AG04450 (cell line): Measurements from ENCODE around the gene S100A2. TPM values are rescaled to one million over a fixed set of nuclear protein-coding genes. Genes with fewer than 3 reads are reported as not detected.
A peak's percentile ranks its signal among the peaks of the same experiment; 100 is the strongest.

Experiments used
- CTCF ChIA-PET: fragments of 300-600, 350-600 bp; formaldehyde crosslinking; extraction: SDS; loops from one replicate; lab custom pipeline; 2022; ENCODE audit warnings: antibody characterized with exemption, inconsistent platforms; lab: Charles Lee
- POLR2A ChIA-PET: fragments of 350-600 bp; formaldehyde crosslinking; extraction: SDS; loops from one replicate; lab custom pipeline; 2021; ENCODE audit warnings: antibody characterized with exemption, inconsistent platforms; lab: Yijun Ruan, JAX
- DNase-seq: peaks from one replicate; pipeline ENCODE4 v3.0.0-alpha.2; 2011; ENCODE audit warnings: low read depth, low spot score
- H3K27ac ChIP-seq: one replicate; pipeline ENCODE4 v1.5.1; 2012; ENCODE audit warnings: low read depth, low read length, control low read depth
- H3K27me3 ChIP-seq: one replicate; pipeline ENCODE4 v1.6.0; 2012; ENCODE audit warnings: low read length; ENCODE audit not compliant: control insufficient read depth, insufficient read depth
- H3K4me3 ChIP-seq: 2 replicates; pipeline ENCODE4 v1.5.1; 2011; ENCODE audit warnings: mild to moderate bottlenecking, low read depth, low read length, control low read depth
- H3K9me3 ChIP-seq: 2 replicates; pipeline ENCODE4 v1.5.1; 2012; ENCODE audit warnings: low read length; ENCODE audit not compliant: control insufficient read depth, insufficient read depth
- CTCF ChIP-seq: IDR thresholded peaks from 2 replicates; pipeline ENCODE4 v1.5.1; 2011; ENCODE audit warnings: low read depth, low read length, control low read depth, inconsistent platforms
- polyA plus RNA-seq: library from polyadenylated mRNA; depleted of rRNA; stranded (reverse); fragments of >200 nt; gene quantifications from 2 replicates; pipeline ENCODE4 v1.2.3, GENCODE V29; 2011

S100A2 gene
- polyA plus RNA-seq, 1 experiment = 5.2 TPM

- ChIA-PET CTCF (interaction anchor here (1.0 to 4.1 kb wide), 15 partner anchors 16 to 182 kb away, joined by 3 to 34 read pairs (median 8); partner anchors contain the start of genes CHTOP, S100A13, S100A16 and S100A2), POLR2A (interaction anchor here (0.6 to 5.2 kb wide), 10 partner anchors 11 to 100 kb away, joined by 3 to 76 read pairs (median 8); partner anchors contain the start of genes CHTOP, S100A1, S100A13 and S100A2)
- DNase-seq = no peak
- no peak for TF ChIP-seq CTCF
- H3K27ac ChIP-seq = peak overlapping the region; percentile 96
- H3K9me3 ChIP-seq = no peaks in the 10 kb centered on the region; the same call in 1 of the 2 replicates
- peak overlapping the region; percentile 98 for H3K4me3 ChIP-seq
- no peaks in the 10 kb centered on the region for H3K27me3 ChIP-seq
These were observed 31.3 kb downstream of the S100A2 start for GRCh38 chr1:153534226-153534924.

- POLR2A ChIA-PET = interaction anchor here (1.3 to 5.2 kb wide), 7 partner anchors 12 to 94 kb away, joined by 4 to 76 read pairs (median 12); partner anchors contain the start of genes S100A13, S100A2 and S100A4
- no peaks in the 10 kb centered on the region; the same call in 1 of the 2 replicates for H3K9me3 ChIP-seq
- peak overlapping the region; percentile 98 for H3K4me3 ChIP-seq
- DNase-seq = peak; percentile 51
- TF ChIP-seq CTCF = no peak
- H3K27me3 ChIP-seq = no peaks in the 10 kb centered on the region
- CTCF ChIA-PET = interaction anchor here (0.6 to 4.1 kb wide), 43 partner anchors 8 to 216 kb away, joined by 3 to 165 read pairs (median 7); partner anchors contain the start of genes CHTOP, S100A1, S100A13 and S100A16
- H3K27ac ChIP-seq = peak overlapping the region; percentile 96
These were observed 31.9 kb downstream of the S100A2 start for GRCh38 chr1:153533689-153534201.

GRCh38 chr1:153532769-153533599, 32.7 kb downstream of the S100A2 start:
- Histone ChIP-seq H3K9me3 (no peaks in the 10 kb centered on the region; the same call in 1 of the 2 replicates), H3K27ac (peak overlapping the region; percentile 96), H3K27me3 (no peaks in the 10 kb centered on the region), H3K4me3 (peak overlapping the region; percentile 98)
- ChIA-PET CTCF (interaction anchor here (0.5 to 4.1 kb wide), 52 partner anchors 9 to 305 kb away, joined by 3 to 165 read pairs (median 6); partner anchors contain the start of genes CHTOP, S100A1, S100A13 and S100A16), POLR2A (interaction anchor here (0.6 to 5.2 kb wide), 7 partner anchors 21 to 94 kb away, joined by 3 to 76 read pairs (median 6); partner anchors contain the start of genes S100A13 and S100A2)
- DNase-seq = peak; percentile 52
- peak; percentile 88 for TF ChIP-seq CTCF

- ChIA-PET POLR2A (interaction anchor here (0.6 to 5.2 kb wide), 6 partner anchors 20 to 102 kb away, joined by 3 to 76 read pairs (median 4); partner anchors contain the start of genes CHTOP and S100A2), CTCF (interaction anchor here (0.6 to 4.1 kb wide), 26 partner anchors 8 to 306 kb away, joined by 3 to 165 read pairs (median 12); partner anchors contain the start of genes CHTOP, S100A1, S100A13 and S100A2)
- DNase-seq = no peak
- TF ChIP-seq CTCF = no peak
- H3K4me3 ChIP-seq = no peak overlapping the region
- H3K9me3 ChIP-seq = no peaks in the 10 kb centered on the region; the same call in 1 of the 2 replicates
- H3K27me3 ChIP-seq = no peaks in the 10 kb centered on the region
- no peak overlapping the region for H3K27ac ChIP-seq
These were observed 33.5 kb downstream of the S100A2 start for GRCh38 chr1:153532181-153532580.
